Umbilical cord (tissue), 2 donors: ENCODE results near the gene DENND1A. TPM values are rescaled to one million over a fixed set of nuclear protein-coding genes. Genes with fewer than 3 reads are reported as not detected.

Source experiments
- DNase-seq: peaks from one replicate; pipeline ENCODE4 v3.0.0-alpha.2; 2015; ENCODE audit warnings: low spot score
- total RNA-seq: library from RNA; depleted of rRNA; stranded (reverse); fragments of >200 nt; gene quantifications from one replicate; pipeline ENCODE4 v1.2.3, GENCODE V29; 2014; ENCODE audit warnings: low replicate concordance; ENCODE audit not compliant: insufficient read depth

The DENND1A gene
- total RNA-seq, 1 donor from 2014 or later, result 35.4 TPM

GRCh38 chr9:123343443-123344191 lies 586.3 kb downstream of the DENND1A start:
- no peak for DNase-seq

GRCh38 chr9:123342247-123342646 lies 587.7 kb downstream of the DENND1A start:
- no peak for DNase-seq

GRCh38 chr9:123341816-123342215 lies 588.1 kb downstream of the DENND1A start:
- no peak for DNase-seq

- no peak for DNase-seq
Measured at GRCh38 chr9:123339666-123340510, 590.0 kb downstream of the DENND1A start.

- DNase-seq, result no peak
Measured at GRCh38 chr9:123338710-123339665, 590.9 kb downstream of the DENND1A start.

- no peak for DNase-seq
Measured at GRCh38 chr9:123337971-123338370, 592.0 kb downstream of the DENND1A start.

GRCh38 chr9:123336959-123337358 lies 593.0 kb downstream of the DENND1A start:
- no peak for DNase-seq

GRCh38 chr9:123336449-123336848 lies 593.5 kb downstream of the DENND1A start:
- peak; percentile 66 for DNase-seq

GRCh38 chr9:123335986-123336329 lies 594.0 kb downstream of the DENND1A start:
- DNase-seq, result no peak

- DNase-seq, result peak; percentile 98
Measured at GRCh38 chr9:123335193-123335985, 594.5 kb downstream of the DENND1A start.

GRCh38 chr9:123334639-123335038 lies 595.3 kb downstream of the DENND1A start:
- no peak for DNase-seq

GRCh38 chr9:123333058-123333669 lies 596.8 kb downstream of the DENND1A start:
- DNase-seq, result peak; percentile 87

GRCh38 chr9:123331346-123332060 lies 598.4 kb downstream of the DENND1A start:
- no peak for DNase-seq

Other genes starting within 250 kb of the DENND1A start
- gene LHX2, start 81.6 kb upstream of the DENND1A start, total RNA-seq, result not detected